Activated naive CD4-positive, alpha-beta T cell treated with anti-CD3 and anti-CD28 coated beads for 36 hours (primary cell): ENCODE data around the gene RAMP3. TPM values are rescaled to one million over a fixed set of nuclear protein-coding genes. Genes with fewer than 3 reads are reported as not detected.

Experiments used
- CTCF ChIA-PET: fragments of 350-600 bp; sonication (Branson Sonifier 250); formaldehyde crosslinking; loops from one replicate; lab custom pipeline; 2021; ENCODE audit warnings: antibody characterized with exemption; lab: Charles Lee
- DNase-seq: peaks from one replicate; pipeline ENCODE4 v3.0.0-alpha.2; 2020
- H3K27ac Mint-ChIP-seq: one replicate; pipeline ENCODE4 v1.8.0; 2021; ENCODE audit warnings: mild to moderate bottlenecking, mixed read lengths
- H3K27me3 Mint-ChIP-seq: one replicate; pipeline ENCODE4 v1.8.0; 2021; ENCODE audit warnings: low read depth, mixed read lengths
- H3K36me3 Mint-ChIP-seq: one replicate; pipeline ENCODE4 v1.8.0; 2021; ENCODE audit warnings: low read depth, mixed read lengths
- H3K4me1 Mint-ChIP-seq: one replicate; pipeline ENCODE4 v1.8.0; 2021; ENCODE audit warnings: low read depth, mixed read lengths
- H3K4me3 Mint-ChIP-seq: one replicate; pipeline ENCODE4 v1.8.0; 2021; ENCODE audit warnings: mild to moderate bottlenecking, moderate library complexity, mixed read lengths
- H3K9me3 Mint-ChIP-seq: one replicate; pipeline ENCODE4 v1.8.0; 2021; ENCODE audit warnings: mixed read lengths
- intact Hi-C: fragments of 100-400 bp; cut with micrococcal nuclease; formaldehyde crosslinking; loops from one replicate; pipeline ENCODE4 v1.15.1; 2023
- total RNA-seq, 2 experiments: library from RNA; stranded (reverse); gene quantifications; one replicate each; pipeline ENCODE4 v1.2.3, GENCODE V29; 2021

RAMP3 gene
- total RNA-seq, 2 experiments from 2014 or later, result not detected

- no peaks in the 10 kb centered on the region for H3K36me3 Mint-ChIP-seq
These were observed 26.9 kb downstream of the RAMP3 start for GRCh38 chr7:45184326-45185027.

DNA sequence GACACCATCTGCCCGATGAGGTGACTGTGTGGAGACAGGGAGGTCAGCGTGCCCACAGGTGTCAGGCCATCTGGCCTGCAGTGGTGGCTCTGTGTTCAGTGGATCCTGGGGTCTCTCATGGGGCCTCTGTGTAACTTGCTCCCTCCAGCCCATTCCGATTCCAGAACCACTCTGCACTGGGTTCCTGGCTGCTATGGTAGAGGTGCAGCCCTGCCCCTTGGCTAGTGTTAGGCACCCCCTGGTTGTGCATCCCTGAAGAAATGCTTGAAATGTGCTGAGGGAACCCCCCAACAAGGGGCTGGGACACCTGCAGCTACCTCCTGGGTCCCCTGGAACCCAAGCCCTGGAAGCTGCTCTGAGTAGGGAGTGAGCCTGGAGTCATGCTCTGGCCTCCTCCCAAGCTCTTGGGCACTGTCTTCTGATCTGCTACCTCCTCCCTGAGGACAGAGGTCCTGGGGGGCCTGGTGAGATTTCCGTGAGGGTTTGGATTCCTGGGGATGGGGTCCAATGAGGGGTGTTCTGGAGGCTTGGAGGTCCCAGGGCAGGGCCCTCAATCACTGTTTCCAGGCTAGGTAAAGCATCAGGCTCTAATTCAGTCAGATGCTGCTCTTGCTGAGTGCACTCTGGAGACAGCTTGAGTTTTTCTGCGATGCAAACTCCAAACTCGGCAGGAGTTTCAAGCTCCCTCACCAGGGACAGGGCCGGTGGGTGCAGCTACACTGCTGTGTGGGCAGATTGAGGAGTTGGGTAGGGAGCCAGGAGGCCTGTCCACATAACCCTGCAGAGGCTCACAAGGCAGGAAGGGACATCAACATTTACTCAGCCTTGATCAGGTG is 27.7 kb downstream of the RAMP3 start:
- no peaks in the 10 kb centered on the region for H3K4me1 Mint-ChIP-seq
- no peaks in the 10 kb centered on the region for H3K27me3 Mint-ChIP-seq
- CTCF ChIA-PET, result no interaction called here
- H3K27ac Mint-ChIP-seq, result no peak overlapping the region
- intact Hi-C loops, result no loop called here
- DNase-seq, result no peak
- H3K4me3 Mint-ChIP-seq, result no peak overlapping the region
- H3K9me3 Mint-ChIP-seq, result no peaks in the 10 kb centered on the region
- no peaks in the 10 kb centered on the region for H3K36me3 Mint-ChIP-seq

More at GRCh38 chr7:45184326-45185027, 26.9 kb downstream of the RAMP3 start:
- Mint-ChIP-seq H3K9me3 (no peaks in the 10 kb centered on the region), H3K4me1 (no peaks in the 10 kb centered on the region), H3K4me3 (no peak overlapping the region), H3K27me3 (no peaks in the 10 kb centered on the region), H3K27ac (no peak overlapping the region)
- intact Hi-C loops, result no loop called here
- CTCF ChIA-PET, result no interaction called here
- DNase-seq, result no peak

GRCh38 chr7:45185864-45186250 is 28.3 kb downstream of the RAMP3 start:
- DNase-seq, result no peak

DNA sequence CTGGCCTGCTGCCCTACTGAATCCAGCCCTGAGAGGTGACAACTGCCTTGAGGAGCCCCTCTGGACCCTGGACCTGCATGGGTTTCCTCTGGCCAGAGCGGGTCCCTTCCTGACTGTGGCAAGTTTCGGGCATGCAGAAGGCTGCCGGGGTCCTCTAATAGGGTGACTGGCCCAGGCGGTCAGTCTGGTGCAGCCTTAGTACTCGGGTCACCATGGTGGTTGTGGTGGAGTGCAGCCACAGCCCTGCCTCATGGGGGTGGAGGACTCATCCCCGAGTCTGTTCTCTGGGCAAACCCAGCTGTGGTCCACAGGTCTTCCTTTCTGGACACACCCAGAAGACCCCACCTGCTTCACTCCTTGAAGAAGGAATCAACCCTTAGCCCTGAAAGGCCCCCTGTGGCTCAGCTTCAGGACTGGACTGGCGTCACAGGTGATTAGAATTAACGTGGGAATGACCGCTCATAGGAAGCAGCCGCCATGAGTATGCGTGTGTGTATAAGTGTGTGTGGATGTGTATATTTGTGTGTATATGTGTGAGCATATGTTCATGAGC is 28.7 kb downstream of the RAMP3 start:
- H3K36me3 Mint-ChIP-seq, result no peaks in the 10 kb centered on the region
- CTCF ChIA-PET, result interaction anchor here (0.8 kb wide), 1 partner anchor 19 kb away, joined by 3 read pairs; no protein-coding TSS in a partner anchor
- no peak overlapping the region for H3K4me3 Mint-ChIP-seq
- H3K27ac Mint-ChIP-seq, result no peak overlapping the region
- H3K4me1 Mint-ChIP-seq, result no peaks in the 10 kb centered on the region
- no peaks in the 10 kb centered on the region for H3K9me3 Mint-ChIP-seq
- intact Hi-C loops, result no loop called here
- DNase-seq, result no peak
- no peaks in the 10 kb centered on the region for H3K27me3 Mint-ChIP-seq

More at GRCh38 chr7:45185864-45186250, 28.3 kb downstream of the RAMP3 start:
- H3K4me1 Mint-ChIP-seq, result no peaks in the 10 kb centered on the region
- no peak overlapping the region for H3K4me3 Mint-ChIP-seq
- H3K9me3 Mint-ChIP-seq, result no peaks in the 10 kb centered on the region
- intact Hi-C loops, result no loop called here
- H3K27ac Mint-ChIP-seq, result no peak overlapping the region
- H3K36me3 Mint-ChIP-seq, result no peaks in the 10 kb centered on the region
- CTCF ChIA-PET, result no interaction called here
- H3K27me3 Mint-ChIP-seq, result no peaks in the 10 kb centered on the region

DNA sequence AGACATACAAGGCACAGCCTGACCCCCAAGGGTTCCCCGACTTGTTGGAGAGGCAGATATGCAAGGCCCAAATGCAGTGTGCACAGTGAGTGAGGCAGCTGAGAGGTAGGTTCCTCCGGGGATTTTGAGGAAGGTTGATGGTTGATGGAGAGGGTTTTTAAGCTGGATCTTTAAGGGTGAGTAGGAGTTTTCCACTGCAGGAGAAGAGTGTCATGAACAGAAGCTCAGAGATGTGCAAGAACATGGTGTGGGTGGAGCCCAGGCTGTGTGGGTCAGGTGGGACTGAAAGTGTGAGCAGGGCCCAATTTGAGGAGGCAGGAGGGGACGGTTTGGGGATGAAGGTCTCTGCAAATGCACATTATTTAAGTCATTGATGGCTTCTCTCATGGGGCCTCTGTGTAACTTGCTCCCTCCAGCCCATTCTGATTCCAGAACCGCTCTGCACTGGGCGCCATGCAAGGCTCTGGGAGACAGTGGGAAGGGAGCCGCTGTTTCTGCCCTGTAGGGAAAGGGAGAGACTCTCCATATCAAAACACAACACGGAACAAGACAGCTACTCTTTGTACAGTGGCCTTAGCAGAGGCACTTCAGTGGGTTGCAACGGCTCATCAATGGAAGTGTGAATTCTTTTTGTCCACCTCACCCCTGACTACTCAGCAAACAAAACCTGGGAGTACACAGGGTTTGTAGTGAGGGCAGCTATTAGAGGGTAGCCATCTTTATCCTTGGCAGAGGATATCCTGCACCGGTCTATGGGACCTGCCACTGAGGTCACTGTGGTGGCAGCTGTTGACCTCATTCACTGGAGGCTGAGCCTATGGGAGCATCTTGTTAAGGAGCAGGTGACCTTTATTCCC is 29.7 kb downstream of the RAMP3 start:
- Mint-ChIP-seq H3K9me3 (no peaks in the 10 kb centered on the region), H3K27me3 (no peaks in the 10 kb centered on the region), H3K4me3 (no peak overlapping the region), H3K4me1 (no peaks in the 10 kb centered on the region), H3K27ac (no peak overlapping the region), H3K36me3 (no peaks in the 10 kb centered on the region)
- no peak for DNase-seq
- intact Hi-C loops, result no loop called here
- CTCF ChIA-PET, result interaction anchor here (0.8 kb wide), 1 partner anchor 18 kb away, joined by 3 read pairs; no protein-coding TSS in a partner anchor

DNA sequence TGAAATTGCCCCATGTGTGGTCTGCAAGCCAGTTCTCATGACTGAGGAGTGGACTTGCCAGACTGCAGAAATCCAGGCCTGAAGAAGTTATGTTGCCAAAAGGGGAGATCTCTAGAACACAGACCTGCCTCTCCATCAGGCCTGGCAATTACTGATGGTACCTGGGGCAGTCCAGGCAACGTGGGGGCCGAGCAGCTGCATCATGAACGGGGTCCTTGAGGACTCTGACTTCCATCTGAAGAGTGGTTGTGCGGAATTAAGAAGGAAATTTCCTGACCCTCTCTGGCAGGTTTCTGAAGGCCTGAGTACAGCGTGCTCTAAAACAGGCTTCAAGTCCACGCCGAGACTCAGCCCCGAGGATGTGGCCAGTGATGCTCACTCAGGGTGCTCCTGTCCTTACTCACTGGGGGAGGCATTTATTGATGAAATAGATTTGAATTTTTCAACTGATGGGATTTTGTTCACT is 30.4 kb downstream of the RAMP3 start:
- Mint-ChIP-seq H3K9me3 (peaks cover 4% of the 10 kb centered on the region), H3K4me1 (no peaks in the 10 kb centered on the region), H3K27ac (no peak overlapping the region), H3K27me3 (no peaks in the 10 kb centered on the region), H3K4me3 (no peak overlapping the region), H3K36me3 (no peaks in the 10 kb centered on the region)
- no peak for DNase-seq
- intact Hi-C loops, result no loop called here
- CTCF ChIA-PET, result no interaction called here

GRCh38 chr7:45188736-45189135 is 31.1 kb downstream of the RAMP3 start:
- intact Hi-C loops, result no loop called here
- Mint-ChIP-seq H3K9me3 (peaks cover 4% of the 10 kb centered on the region), H3K27me3 (no peaks in the 10 kb centered on the region), H3K4me3 (no peak overlapping the region), H3K27ac (no peak overlapping the region), H3K36me3 (no peaks in the 10 kb centered on the region), H3K4me1 (no peaks in the 10 kb centered on the region)
- no peak for DNase-seq
- CTCF ChIA-PET, result no interaction called here

- Mint-ChIP-seq H3K4me1 (no peaks in the 10 kb centered on the region), H3K27ac (no peak overlapping the region), H3K4me3 (no peak overlapping the region), H3K27me3 (no peaks in the 10 kb centered on the region), H3K9me3 (peaks cover 4% of the 10 kb centered on the region), H3K36me3 (no peaks in the 10 kb centered on the region)
- CTCF ChIA-PET, result interaction anchor here (0.6 kb wide), 1 partner anchor 346 kb away, joined by 6 read pairs; no protein-coding TSS in a partner anchor
- intact Hi-C loops, result no loop called here
- DNase-seq, result no peak
These were observed 31.8 kb downstream of the RAMP3 start for GRCh38 chr7:45189151-45189970.

DNA sequence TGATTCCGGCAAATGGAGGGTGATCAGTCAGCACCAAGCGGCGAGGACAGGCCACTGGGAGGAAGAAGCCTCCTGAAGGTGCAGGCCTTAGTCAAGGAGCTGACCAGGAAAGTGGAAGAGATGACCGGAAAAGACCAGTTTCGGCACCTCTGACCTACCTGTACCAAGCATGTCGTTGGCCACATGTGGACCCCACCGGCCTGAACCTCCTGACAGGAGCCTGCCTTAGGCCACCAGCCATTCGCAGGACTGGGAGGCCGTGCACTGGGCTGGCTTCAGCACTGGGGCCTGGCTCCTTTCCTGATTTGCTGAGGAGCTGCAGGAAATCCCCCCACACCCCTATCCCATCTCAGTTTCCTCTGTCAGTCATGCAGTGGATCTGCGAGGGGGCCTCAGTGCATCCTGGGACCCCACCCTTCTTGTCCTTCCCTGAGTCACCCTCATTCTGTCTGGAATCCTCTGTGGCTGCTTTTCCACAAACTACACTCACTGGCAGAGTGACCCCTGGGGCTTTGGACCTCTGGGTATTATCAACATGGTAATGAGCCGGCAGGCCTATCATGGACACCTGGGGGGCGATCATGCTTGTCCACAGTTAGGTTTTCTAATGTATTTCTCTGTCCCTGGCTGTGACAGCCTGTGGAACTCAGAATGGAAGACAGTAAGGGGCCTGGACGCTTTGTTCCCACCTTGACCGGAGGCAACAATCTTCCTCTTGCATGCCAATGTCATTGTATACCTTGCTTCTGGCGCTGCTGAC is 33.0 kb downstream of the RAMP3 start:
- no peaks in the 10 kb centered on the region for H3K27me3 Mint-ChIP-seq
- CTCF ChIA-PET, result no interaction called here
- peaks cover 4% of the 10 kb centered on the region for H3K9me3 Mint-ChIP-seq
- intact Hi-C loops, result no loop called here
- no peak for DNase-seq
- H3K4me1 Mint-ChIP-seq, result peaks cover 3% of the 10 kb centered on the region
- H3K27ac Mint-ChIP-seq, result no peak overlapping the region
- no peak overlapping the region for H3K4me3 Mint-ChIP-seq
- H3K36me3 Mint-ChIP-seq, result no peaks in the 10 kb centered on the region

- intact Hi-C loops, result no loop called here
These were observed 33.8 kb downstream of the RAMP3 start for GRCh38 chr7:45191396-45191795.

DNA sequence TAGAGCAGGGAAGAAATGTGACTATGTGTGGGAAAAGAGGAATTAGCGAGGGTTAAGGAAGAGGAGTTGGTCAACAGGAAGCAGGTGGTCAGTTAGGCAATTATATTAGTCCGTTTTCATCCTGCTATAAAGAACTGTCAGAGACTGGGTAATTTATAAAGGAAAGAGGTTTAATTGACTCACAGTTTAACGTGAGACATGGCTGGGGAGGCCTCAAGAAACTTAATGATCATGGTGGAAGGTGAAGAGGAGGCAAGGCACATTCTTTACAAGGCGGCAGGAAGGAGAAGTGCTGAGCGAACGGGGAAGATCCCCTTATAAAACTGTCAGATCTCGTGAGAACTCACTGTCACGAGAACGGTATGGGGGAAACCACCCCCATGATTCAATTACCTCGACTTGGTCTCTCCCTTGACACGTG is 35.0 kb downstream of the RAMP3 start:
- CTCF ChIA-PET, result interaction anchor here (0.6 kb wide), 1 partner anchor 28 kb away, joined by 3 read pairs; no protein-coding TSS in a partner anchor
- no peak overlapping the region for H3K4me3 Mint-ChIP-seq
- H3K27me3 Mint-ChIP-seq, result no peaks in the 10 kb centered on the region
- DNase-seq, result no peak
- H3K36me3 Mint-ChIP-seq, result no peaks in the 10 kb centered on the region
- peaks cover 13% of the 10 kb centered on the region for H3K4me1 Mint-ChIP-seq
- no peak overlapping the region for H3K27ac Mint-ChIP-seq
- intact Hi-C loops, result no loop called here
- peaks cover 4% of the 10 kb centered on the region for H3K9me3 Mint-ChIP-seq

More at GRCh38 chr7:45191396-45191795, 33.8 kb downstream of the RAMP3 start:
- Mint-ChIP-seq H3K36me3 (no peaks in the 10 kb centered on the region), H3K27ac (no peak overlapping the region), H3K4me1 (peaks cover 10% of the 10 kb centered on the region), H3K4me3 (no peak overlapping the region), H3K9me3 (peaks cover 4% of the 10 kb centered on the region), H3K27me3 (no peaks in the 10 kb centered on the region)
- DNase-seq, result no peak
- CTCF ChIA-PET, result no interaction called here
